ENCODE data around the gene DLGAP3. TPM values are rescaled to one million over a fixed set of nuclear protein-coding genes. Genes with fewer than 3 reads are reported as not detected.

Gene DLGAP3
- total RNA-seq, 1 experiment from 2014 or later = 4.5 TPM

- in situ Hi-C loops (cut with HindIII; ENCODE audit: low sequenced_read_pairs) = no loop called here
- no peak for DNase-seq (ENCODE audit: low spot score)
Observed at GRCh38 chr1:34908369-34908768, 21.1 kb downstream of the DLGAP3 start.

GRCh38 chr1:34907487-34908090 lies 21.9 kb downstream of the DLGAP3 start:
- DNase-seq (ENCODE audit: low spot score) = no peak
- in situ Hi-C loops (cut with HindIII; ENCODE audit: low sequenced_read_pairs) = no loop called here

GRCh38 chr1:34906756-34907155 lies 22.7 kb downstream of the DLGAP3 start:
- in situ Hi-C loops (cut with HindIII; ENCODE audit: low sequenced_read_pairs) = no loop called here

GRCh38 chr1:34906222-34906621 lies 23.2 kb downstream of the DLGAP3 start:
- DNase-seq (ENCODE audit: low spot score) = no peak
- in situ Hi-C loops (cut with HindIII; ENCODE audit: low sequenced_read_pairs) = no loop called here

More at GRCh38 chr1:34906756-34907155, 22.7 kb downstream of the DLGAP3 start:
- DNase-seq (ENCODE audit: low spot score) = peak; percentile 99

- no peak for DNase-seq (ENCODE audit: low spot score)
- in situ Hi-C loops (cut with HindIII; ENCODE audit: low sequenced_read_pairs) = no loop called here
Observed at GRCh38 chr1:34905098-34905459, 24.4 kb downstream of the DLGAP3 start.

GRCh38 chr1:34904236-34905097 lies 25.0 kb downstream of the DLGAP3 start:
- in situ Hi-C loops (cut with HindIII; ENCODE audit: low sequenced_read_pairs) = no loop called here
- DNase-seq (ENCODE audit: low spot score) = peak; percentile 61

- in situ Hi-C loops (cut with HindIII; ENCODE audit: low sequenced_read_pairs) = no loop called here
- no peak for DNase-seq (ENCODE audit: low spot score)
Observed at GRCh38 chr1:34901919-34902318, 27.5 kb downstream of the DLGAP3 start.

GRCh38 chr1:34900775-34901502 lies 28.5 kb downstream of the DLGAP3 start:
- no peak for DNase-seq (ENCODE audit: low spot score)
- in situ Hi-C loops (cut with HindIII; ENCODE audit: low sequenced_read_pairs) = no loop called here

- in situ Hi-C loops (cut with HindIII; ENCODE audit: low sequenced_read_pairs) = no loop called here
- DNase-seq (ENCODE audit: low spot score) = no peak
Observed at GRCh38 chr1:34899906-34900305, 29.5 kb downstream of the DLGAP3 start.

- in situ Hi-C loops (cut with HindIII; ENCODE audit: low sequenced_read_pairs) = no loop called here
Observed at GRCh38 chr1:34899471-34899870, 30.0 kb downstream of the DLGAP3 start.

GRCh38 chr1:34898330-34898761 lies 31.1 kb downstream of the DLGAP3 start:
- in situ Hi-C loops (cut with HindIII; ENCODE audit: low sequenced_read_pairs) = no loop called here
- DNase-seq (ENCODE audit: low spot score) = peak; percentile 41

More at GRCh38 chr1:34899471-34899870, 30.0 kb downstream of the DLGAP3 start:
- no peak for DNase-seq (ENCODE audit: low spot score)

- DNase-seq (ENCODE audit: low spot score) = no peak
- in situ Hi-C loops (cut with HindIII; ENCODE audit: low sequenced_read_pairs) = no loop called here
Observed at GRCh38 chr1:34896612-34897011, 32.8 kb downstream of the DLGAP3 start.

- in situ Hi-C loops (cut with HindIII; ENCODE audit: low sequenced_read_pairs) = no loop called here
- no peak for DNase-seq (ENCODE audit: low spot score)
Observed at GRCh38 chr1:34889705-34890104, 39.7 kb downstream of the DLGAP3 start.

- in situ Hi-C loops (cut with HindIII; ENCODE audit: low sequenced_read_pairs) = no loop called here
- no peak for DNase-seq (ENCODE audit: low spot score)
Observed at GRCh38 chr1:34887593-34887992, 41.9 kb downstream of the DLGAP3 start.

- no peak for DNase-seq (ENCODE audit: low spot score)
- in situ Hi-C loops (cut with HindIII; ENCODE audit: low sequenced_read_pairs) = no loop called here
Observed at GRCh38 chr1:34885405-34886247, 43.8 kb downstream of the DLGAP3 start.

- peak; percentile 87 for DNase-seq (ENCODE audit: low spot score)
- in situ Hi-C loops (cut with HindIII; ENCODE audit: low sequenced_read_pairs) = no loop called here
Observed at GRCh38 chr1:34884961-34885360, 44.5 kb downstream of the DLGAP3 start.

- in situ Hi-C loops (cut with HindIII; ENCODE audit: low sequenced_read_pairs) = no loop called here
- DNase-seq (ENCODE audit: low spot score) = no peak
Observed at GRCh38 chr1:34884536-34884935, 44.9 kb downstream of the DLGAP3 start.

- in situ Hi-C loops (cut with HindIII; ENCODE audit: low sequenced_read_pairs) = no loop called here
- DNase-seq (ENCODE audit: low spot score) = no peak
Observed at GRCh38 chr1:34879230-34879629, 50.2 kb downstream of the DLGAP3 start.

- peak; percentile 99 for DNase-seq (ENCODE audit: low spot score)
- in situ Hi-C loops (cut with HindIII; ENCODE audit: low sequenced_read_pairs) = no loop called here
Observed at GRCh38 chr1:34876406-34876805, 53.0 kb downstream of the DLGAP3 start.

Data from G401 (cell line).